Thyroid gland (tissue), 4 donors: ENCODE data around the gene SH3RF3.

Source experiments
- CTCF ChIP-seq, 6 experiments: fragments of 200-600 bp in 3 of 6; fragments of 450-650 bp in 3 of 6; sonication (generic) in 3 of 6; IDR thresholded peaks; one replicate each; pipeline ENCODE4 v1.5.1; 2016 to 2019; ENCODE audit warnings: antibody characterized with exemption in 6 of 6, mild to moderate bottlenecking in 2 of 6, inconsistent platforms in 1 of 6, moderate library complexity in 1 of 6
- POLR2A ChIP-seq, 2 donors: fragments of 450-650 bp; IDR thresholded peaks; one replicate each; pipeline ENCODE4 v1.6.1; 2017; ENCODE audit warnings: antibody characterized with exemption in 2 of 2, mild to moderate bottlenecking in 2 of 2, moderate library complexity in 1 of 2

GRCh38 chr2:109316091-109316490 is 187.1 kb downstream of the SH3RF3 start:
- no peak for TF ChIP-seq POLR2A (IDR thresholded peaks at IDR 0.05)
- no peak for TF ChIP-seq CTCF (IDR thresholded peaks at IDR 0.05)
